ENCODE measurements around the gene BRIP1. TPM values are rescaled to one million over a fixed set of nuclear protein-coding genes. Genes with fewer than 3 reads are reported as not detected.
"Not testable (repeated sequence)": the region's sequence is repeated elsewhere in the genome, so short reads cannot be mapped to it uniquely, and the experiment has no call there.

The BRIP1 gene
- polyA plus RNA-seq, 12 donors, result 2.6 to 9.3 (median 4.8) TPM; not detected in 1

DNA sequence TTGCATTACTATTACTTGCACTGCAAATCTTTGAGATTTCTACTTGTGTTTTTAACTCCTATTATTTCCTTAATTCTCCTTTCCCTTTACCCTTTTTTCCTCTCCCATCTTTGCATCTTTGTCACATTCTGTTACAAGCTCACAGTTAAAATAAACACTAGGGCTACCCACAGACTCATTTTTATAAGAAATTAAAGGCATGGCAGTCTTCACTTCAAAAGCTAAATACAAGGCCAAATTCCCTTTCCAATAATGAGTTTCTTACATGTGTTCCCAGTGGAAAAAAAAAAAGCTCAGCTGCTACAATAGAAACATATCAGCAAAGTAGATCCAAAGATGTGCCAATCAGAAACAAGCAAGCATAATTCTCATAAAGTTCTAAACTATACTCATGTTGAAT, 3.7 kb upstream of the BRIP1 start:
- DNase-seq, result no peak

DNA sequence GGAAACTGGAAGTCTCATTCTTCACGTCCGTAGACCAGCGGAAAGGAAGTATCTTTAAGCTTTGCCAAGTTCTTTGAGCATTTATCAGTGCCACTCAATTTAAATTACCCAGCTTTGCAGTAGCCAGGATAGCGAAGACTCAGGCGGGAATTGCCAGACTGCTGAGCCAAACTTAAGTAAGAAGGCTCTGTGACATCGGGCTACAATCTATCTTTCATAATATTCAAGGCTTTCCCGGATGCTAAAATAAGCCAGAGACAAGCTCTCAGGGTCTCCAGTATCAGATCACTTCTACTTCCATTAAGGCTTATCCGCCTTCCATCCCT, 436 bp upstream of the BRIP1 start:
- DNase-seq, result no peak

DNA sequence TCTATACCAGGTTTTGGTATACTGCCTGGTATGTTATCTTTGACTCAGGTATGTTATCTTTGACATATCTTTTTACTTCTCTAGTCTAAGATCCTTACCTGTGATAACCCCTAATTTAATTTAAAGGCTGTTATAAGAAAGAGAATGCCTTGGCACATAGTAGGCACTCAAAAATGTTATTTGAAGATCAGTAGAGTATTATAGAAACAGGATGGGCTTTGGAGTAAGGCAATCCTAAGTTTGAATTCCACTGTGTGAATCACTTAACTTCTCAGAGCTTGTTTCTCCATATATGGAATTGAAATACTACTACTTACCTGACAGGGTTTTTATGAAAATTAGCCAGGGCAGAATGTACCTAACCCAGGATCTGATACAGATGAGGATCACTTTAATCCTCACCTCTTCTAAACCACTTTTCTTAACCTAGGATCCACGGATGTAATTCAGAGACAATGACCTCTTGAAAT, 1.2 kb downstream of the BRIP1 start:
- no peak for DNase-seq

DNA sequence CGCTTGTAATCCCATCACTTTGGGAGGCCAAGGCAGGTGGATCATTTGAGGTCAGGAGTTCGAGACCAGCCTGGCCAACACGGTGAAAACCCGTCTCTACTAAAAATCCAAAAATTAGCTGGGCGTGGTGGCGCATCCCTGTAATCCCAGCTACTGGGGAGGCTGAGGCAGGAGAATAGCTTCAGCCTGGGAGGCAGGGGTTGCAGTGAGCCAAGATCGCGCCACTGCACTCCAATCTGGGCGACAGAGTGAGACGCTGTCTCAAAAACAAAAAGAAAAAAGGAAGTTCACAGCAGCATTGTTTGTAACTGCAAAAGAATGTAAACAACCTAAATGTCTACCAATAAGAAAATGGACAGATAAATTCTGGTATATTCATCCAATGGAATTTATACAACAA, 2.9 kb downstream of the BRIP1 start:
- not testable (repeated sequence) for DNase-seq

DNA sequence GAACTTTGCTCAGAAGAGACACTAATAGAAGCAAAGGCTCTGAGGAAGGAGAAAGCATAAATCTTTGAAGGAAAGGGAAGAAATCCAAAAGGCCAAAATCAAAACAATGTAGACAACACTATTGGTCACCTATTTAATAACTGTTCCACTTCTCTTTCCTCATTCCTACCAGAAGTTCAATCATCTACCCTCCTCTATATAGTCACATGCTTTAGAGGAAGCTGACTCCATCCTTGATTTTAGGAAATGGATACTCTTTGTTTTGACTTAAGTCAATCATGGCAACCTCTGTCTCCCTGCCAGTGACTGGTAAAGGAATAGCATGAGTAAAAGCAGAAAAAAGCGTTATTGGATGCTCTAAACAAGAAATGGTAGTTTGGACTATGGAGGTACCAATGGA, 7.3 kb downstream of the BRIP1 start:
- no peak for DNase-seq

DNA sequence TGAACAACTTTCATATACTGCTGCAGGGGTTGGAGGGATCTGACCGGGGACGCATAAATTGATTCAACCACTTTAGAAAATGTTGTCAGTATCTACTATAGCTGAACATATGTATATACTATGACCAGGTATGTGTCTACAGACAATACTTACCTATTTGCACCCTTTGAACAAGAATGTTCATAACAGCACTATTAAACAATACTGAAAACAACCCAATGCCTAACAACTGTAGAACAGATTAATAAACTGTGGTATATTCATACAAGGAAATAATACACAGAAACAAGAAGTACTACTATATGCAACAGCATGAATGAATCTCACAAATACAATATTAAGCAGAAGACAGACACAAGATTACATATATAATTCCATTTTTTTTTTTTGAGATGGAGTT, 10.5 kb downstream of the BRIP1 start:
- no peak for DNase-seq

DNA sequence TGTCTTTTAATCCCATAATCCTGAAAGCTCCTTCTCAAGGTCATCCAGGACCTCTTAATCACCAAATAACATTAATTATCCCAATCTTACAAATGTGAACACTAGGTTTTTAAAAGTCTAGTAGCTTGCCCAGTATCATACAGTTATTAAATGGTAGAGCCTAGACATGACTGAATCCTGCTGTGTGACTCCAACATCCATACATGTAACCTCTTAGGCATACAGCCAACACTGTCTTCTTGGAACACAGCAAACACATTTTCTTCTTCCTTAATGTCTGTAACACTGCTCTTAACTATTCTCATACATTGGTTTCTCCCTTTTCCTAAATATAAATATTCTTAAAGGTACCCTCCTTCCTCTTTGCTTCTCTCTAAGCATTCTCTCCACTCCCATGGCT, 13.7 kb downstream of the BRIP1 start:
- DNase-seq, result no peak

DNA sequence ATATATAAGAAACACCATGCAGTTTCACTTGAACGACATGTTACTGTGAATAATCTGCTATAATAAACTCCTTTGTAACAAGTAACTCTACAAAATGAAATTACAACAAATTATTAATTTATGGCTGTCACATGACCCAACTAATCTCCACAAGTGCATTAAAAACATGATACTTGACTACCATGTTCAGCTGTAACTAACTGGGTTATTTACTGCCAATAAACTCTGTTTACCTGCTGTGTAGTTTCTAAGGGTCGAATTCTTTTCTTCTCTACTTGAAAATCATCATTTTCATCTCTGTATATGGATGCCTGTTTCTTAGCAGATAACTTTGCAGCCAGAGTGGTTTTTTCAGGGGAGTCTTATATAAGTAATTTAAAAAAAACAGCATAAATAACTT, 14.4 kb downstream of the BRIP1 start:
- DNase-seq, result no peak

DNA sequence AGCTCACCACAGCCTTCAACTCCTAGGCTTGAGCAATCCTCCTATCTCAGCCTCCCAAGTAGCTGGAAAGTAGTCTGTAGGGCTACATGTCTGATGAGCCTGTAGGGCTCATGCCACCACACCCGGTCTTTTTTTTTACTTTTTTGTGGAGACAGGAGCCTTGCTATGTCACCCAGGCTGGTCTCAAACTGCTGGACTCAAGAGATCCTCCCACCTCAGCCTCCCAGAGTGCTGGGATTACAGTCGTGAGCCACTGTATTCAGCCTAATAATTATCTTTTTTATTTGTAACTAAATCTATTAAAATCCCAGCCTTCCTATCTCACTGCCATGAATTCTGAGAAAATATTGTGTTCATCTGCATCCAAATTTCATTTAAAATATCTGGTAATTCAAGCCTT, 15.1 kb downstream of the BRIP1 start:
- no peak for DNase-seq

DNA sequence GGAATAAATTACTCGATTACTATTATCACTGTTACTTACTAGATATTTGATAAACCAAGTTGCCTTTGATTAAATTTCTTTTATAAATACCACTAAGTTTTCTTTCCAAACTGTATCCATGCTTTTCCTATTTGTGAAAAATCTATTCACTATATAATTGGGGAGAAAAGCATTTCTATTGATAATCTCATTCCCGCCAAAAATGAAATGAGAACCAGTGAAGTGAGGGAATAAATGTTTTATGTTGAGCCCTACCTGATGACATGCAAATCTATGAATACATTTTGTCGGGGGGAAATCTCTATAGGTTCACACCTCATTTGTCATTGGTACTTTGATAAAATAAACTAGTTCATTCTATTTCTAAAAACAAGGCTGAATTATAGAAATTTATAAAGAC, 15.7 kb downstream of the BRIP1 start:
- DNase-seq, result no peak

DNA sequence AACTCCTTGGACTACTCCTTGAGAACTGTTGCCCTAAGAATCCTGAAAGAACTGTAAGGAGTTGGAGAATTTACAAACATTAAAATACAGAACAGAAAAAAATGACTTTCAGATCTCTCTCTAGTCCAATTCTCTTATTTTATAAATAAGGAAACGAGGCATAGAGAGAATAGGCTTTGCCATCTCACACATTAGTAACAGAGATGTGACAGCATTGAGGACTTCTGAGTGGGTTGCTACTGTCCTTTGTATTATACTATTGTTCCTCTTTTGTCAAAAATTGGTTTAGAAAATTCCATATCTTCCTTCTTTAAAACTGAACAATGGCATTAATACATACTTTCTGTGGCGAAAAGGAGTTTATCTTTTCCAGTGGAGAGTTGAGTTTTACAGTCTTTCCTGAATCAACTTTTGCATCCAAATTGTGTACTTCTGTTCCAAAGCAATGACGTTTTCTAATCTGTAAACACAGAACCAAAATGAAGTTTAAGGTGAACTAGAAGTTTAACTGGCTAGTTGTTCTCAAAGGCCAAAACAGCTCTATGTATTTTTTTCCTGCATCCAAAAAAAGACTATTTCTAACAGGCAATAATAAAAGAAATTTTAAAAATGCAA, 16.5 kb downstream of the BRIP1 start:
- no peak for DNase-seq

DNA sequence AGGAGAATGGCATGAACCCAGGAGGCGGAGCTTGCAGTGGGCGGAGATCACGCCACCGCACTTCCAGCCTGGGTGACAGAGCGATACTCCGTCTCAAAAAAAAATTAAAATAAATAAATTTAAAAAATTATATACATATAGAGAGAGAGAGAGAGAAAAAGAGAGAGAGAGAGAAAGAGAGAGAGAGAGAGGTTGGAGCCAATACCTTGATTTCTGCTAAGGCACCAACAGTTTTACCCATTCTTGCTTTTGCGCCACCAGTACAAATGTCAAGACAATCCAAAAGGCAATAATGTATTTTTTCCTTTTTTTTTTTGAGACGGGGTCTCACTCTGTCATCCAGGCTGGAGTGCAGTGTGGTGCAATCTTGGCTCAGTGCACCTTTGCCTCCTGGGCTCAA, 17.2 kb downstream of the BRIP1 start:
- no peak for DNase-seq

DNA sequence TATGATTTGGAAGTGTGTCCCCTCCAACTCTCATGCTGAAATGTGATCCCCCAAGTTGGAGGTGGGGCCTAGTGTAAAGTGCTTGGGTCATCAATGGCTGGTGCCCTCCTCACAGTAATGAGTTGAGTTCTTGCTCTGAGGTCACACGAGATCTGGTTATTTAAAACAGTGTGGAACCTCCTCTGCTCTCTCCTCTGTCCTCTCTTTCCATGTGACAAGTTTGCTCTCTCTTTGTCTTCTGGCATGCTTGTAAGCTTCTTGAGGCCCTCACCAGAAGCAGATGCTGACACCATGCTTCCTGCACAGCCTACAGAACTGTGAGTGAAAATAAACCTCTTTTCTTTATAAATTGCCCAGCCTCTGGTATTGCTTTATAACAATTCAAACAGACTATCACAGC, 19.9 kb downstream of the BRIP1 start:
- DNase-seq, result no peak

DNA sequence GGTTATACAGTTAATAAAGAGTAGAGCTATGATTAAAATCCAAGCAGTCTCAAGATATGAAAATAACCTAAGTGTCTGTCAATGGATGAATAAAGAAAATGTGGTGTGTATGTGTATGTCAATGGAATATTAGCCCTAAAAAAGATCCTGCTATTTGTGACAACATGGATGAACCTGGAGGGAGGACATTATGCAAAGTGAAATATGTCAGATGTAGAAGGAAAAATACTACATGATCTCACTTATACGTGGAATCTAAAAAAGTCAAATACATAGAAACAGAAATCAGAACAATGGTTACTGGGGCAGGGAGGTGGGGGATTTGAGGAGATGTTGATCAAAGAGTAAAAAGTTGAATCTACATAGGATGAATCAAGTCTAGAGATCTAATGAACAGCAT, 20.4 kb downstream of the BRIP1 start:
- no peak for DNase-seq

DNA sequence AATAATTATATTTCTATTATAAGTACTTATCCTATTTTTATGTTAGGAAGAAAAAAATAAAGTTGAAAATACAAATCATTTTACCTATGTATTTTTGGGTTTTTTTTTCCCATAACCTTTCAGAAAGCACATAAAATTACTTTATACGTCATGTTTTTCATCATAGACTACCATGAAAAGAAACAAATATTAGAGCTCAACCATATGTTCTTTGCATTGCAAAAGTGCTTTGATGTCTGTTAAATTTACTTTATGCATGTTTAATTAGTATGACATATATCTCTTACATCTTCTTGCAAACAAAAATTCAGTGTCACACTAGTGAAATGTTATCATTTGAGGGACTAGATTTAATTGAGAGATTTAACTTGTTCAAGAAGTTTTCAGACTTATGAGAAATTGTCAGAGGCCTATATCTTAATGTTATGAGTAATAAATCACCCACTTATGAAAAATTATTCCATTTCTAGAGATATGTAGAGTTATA, 24.0 kb downstream of the BRIP1 start:
- no peak for DNase-seq

DNA sequence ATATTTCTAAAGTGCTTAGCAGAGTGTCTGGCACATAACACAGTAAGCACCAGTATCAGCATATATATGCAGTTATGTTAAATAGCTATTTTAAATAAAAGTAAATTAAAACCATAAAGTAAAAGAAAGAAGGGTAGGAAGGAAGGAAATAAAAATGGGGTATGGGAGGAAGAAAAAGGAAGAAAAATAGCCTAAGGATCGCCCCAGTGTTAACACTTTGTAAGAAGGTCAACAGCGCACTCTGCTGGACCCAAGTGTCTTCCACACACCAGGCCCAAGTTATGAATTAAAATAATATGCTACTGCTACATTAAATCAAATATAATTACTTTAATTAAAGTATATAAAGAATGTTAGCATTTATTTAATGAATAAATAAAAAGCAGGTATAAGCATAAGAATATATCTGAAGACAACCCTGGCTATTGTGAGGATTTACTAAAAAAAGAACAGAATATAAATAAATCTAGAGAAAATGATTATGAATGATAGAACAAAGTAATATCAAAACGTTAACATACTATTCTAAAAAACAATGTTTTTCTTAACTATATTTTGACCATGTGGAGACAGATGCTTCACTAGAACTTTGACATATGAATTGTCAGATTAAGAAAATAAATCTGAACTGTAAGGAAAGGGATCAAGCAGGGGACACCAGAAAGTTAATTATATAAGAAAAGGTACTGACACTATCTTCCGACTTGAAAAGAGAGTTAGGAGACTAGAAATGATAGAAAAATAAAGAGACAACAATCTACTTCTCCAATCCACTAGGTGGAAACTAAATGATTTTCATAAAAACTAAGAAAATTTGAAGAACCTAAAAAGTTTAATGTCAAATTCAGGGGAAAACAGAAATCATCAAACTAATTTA, 25.9 kb downstream of the BRIP1 start:
- DNase-seq, result peak; percentile 72

DNA sequence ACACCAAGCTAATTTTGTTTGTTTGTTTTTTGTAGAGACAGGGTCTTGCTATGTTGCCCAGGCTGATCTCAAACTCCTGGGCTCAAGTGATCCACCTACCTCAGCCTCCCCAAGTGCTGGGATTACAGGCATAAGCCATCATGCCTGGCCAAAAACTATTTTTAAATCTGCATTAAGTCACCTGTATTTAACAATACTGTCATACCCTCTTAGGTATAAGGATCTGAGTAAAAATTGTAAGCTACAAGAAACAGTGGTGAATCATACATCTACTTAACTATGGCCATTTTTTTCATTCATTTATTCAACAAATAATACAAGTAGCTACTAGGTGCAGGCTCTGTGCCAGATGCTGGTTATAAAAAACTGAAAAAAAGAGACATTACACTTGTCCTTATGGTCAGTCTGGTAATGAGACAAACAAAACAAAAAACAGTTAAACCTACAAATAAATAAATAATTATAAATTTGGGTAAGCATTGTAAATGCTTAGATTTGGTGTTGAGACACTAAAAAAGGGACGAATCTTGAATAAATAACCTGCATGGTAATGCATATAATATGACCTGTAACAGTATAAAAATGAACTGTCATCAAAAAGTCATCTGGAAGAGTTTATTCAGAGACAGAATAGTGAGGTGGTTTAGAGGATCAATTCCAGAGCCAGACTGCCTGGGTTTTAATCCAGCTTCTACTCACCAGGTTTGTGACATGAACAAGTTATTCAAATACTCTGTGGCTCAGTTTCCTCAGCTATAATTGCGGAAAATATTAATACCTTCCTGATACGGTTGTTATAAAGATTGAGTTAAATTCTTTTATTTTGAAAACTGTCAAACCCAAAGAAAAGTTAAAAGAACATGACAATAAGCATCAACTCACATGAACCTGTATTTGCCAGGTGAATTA, 26.8 kb downstream of the BRIP1 start:
- no peak for DNase-seq

DNA sequence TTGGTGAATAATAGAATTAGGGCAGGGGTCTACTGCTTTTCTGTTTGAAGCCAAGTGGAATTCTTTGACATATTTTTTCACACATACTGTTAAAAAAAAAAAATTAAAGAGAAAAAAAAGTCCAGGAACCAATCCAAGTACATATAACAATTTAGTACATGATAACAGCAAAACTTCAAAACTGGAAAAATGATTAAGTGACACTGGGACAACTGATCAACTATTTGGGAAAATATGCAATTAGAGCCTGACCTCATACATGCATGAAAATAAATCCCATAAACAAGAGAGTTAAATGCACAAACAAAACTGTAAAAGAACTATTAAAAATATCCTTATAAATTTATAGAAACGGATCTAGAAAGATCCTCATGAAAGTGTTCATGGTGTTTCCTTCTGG, 27.7 kb downstream of the BRIP1 start:
- DNase-seq, result no peak

DNA sequence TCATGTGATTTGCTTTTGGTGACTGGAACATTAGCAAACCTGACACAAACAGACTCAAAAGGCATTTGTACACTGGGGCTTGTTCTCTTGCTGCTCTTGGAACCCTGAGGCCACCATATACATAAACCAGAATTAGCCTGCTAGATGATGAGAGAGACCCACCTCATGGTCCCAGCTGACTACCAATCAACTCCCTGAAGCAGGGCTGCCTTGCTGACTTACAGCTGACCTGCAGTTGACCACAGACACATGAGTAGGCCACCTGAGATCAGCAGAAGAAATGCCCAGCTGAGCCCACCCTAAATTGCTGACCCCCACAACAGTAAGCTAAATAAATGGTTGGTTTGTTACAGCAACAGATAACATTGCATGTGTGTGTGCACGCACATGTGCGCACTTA, 28.7 kb downstream of the BRIP1 start:
- DNase-seq, result no peak

DNA sequence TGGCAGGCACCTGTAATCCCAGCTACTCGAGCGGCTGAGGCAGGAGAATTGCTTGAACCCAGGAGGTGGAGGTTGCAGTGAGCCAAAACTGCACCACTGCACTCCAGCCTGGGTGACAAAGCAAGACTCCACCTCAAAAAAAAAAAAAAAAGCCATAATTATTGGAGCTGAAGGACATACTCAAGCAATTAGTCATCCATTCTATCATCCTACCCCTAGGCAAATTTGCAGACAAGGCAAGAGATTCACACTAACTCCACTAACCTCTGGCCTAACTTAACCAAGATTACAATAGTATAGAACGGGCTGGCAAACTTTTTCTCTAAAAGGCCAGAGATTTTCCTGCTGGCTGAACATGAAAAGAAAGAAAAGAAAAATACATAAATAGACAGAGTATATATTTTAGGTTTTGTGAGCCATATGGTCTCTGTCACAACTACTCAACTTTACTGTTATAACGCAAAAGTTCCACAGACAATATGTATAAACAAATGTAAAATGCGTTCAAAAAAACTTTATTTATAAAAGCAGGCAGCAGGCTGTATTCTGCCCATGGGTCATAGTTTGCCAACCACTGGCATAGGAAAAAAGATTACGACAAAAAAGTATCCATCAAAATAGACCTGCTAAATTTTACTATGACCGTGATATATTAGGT, 29.7 kb downstream of the BRIP1 start:
- DNase-seq, result no peak

DNA sequence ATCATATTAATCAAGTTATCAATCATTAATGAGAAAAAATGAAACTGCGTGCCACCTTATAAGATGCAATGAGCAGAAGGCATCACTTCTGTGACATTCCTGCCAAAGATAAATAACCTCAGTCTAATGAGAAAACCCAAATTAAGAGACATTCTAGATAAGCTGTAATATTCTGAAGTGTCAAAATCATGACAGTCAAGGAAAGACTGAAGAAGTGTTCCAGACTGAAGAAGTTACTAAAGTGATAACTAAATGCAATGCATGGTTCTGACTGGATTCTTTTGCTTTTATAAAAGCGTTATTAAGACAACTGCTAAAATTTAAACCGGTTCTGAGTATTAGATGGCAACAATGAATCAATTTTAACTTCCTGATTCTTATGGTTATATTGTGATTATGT, 30.9 kb downstream of the BRIP1 start:
- no peak for DNase-seq

DNA sequence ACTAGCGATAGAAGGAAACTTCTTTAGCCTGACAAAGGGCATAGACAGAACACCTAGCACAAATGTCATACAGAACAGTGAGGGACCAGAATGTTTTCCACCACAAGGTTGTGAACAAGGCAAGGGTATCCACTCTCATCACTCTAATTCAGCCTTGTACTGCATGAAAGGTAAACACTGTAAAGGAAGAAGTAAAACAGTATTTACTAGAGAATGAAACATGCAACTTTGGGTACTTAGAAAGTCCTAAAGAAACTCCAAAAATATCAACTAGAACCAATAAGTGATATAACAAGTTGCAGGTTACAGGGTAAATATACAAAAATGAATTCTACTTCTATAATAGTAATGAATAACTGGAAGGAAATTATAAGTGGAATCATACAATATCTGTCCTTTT, 32.2 kb downstream of the BRIP1 start:
- no peak for DNase-seq

Data from muscle of arm (tissue), 12 donors.